HL-60 (cell line): ENCODE data around the gene MUC6.

Experiments used
- CTCF ChIP-seq: IDR thresholded peaks from one replicate; pipeline ENCODE4 v1.5.1; 2011; ENCODE audit warnings: low read length, control low read depth, inconsistent platforms; ENCODE audit not compliant: insufficient read depth
- POLR2AphosphoS5 ChIP-seq: IDR thresholded peaks from 2 replicates; pipeline ENCODE4 v1.6.1; 2012; ENCODE audit warnings: low read depth

GRCh38 chr11:971731-972365 lies 64.7 kb downstream of the MUC6 start:
- no peak for TF ChIP-seq CTCF
- TF ChIP-seq POLR2AphosphoS5: no peak
